RKO (cell line): ENCODE results near the gene DLX6.
"Not testable (repeated sequence)": the region's sequence is repeated elsewhere in the genome, so short reads cannot be mapped to it uniquely, and the experiment has no call there.

Source experiments
- DNase-seq: peaks from one replicate; pipeline ENCODE4 v3.0.0-alpha.2; 2016; ENCODE audit warnings: low spot score

The DLX6 gene

GRCh38 chr7:97024209-97025129, 19.1 kb downstream of the DLX6 start, which contains the start of gene DLX5:
Gene DLX5, minus strand, starts transcription at chr7:97024831. Its CDS starts 208 bp downstream, at chr7:97024623.
- DNase-seq: no peak

- DNase-seq: no peak
These were observed 19.8 kb downstream of the DLX6 start for GRCh38 chr7:97025130-97025499.

GRCh38 chr7:97025983-97026714, 20.8 kb downstream of the DLX6 start:
- no peak for DNase-seq

GRCh38 chr7:97026715-97027426, 21.5 kb downstream of the DLX6 start:
- DNase-seq: no peak

- DNase-seq: peak; percentile 82
These were observed 22.3 kb downstream of the DLX6 start for GRCh38 chr7:97027427-97028234.

DNA sequence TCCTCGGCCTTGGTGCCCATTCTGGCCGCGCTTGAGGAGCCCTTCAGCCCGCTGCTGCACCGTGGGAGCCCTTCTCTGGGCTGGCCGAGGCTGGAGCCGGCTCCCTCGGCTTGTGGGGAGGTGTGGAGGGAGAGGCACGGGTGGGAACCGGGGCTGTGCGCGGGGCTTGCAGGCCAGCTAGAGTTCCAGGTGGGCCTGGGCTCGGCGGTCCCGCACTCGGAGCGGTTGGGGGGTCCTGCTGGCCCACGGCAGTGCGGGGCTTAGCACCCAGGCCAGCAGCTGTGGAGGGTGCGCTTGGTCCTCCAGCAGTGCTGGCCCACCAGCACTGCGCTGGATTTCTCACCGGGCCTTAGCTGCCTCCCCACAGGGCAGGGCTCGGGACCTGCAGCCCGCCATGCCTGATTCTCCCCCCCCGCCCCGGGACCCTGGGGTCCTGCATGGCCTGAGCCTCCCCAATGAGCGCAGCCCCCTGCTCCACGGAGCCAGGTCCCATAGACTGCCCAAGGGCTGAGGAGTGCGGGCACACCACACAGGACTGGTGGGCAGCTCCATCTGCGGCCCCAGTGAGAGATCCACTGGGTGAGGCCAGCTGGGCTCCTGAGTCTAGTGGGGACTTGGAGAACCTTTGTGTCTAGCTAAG, 29.0 kb downstream of the DLX6 start:
- not testable (repeated sequence) for DNase-seq

GRCh38 chr7:97039374-97040065, 34.2 kb downstream of the DLX6 start:
- no peak for DNase-seq

DNA sequence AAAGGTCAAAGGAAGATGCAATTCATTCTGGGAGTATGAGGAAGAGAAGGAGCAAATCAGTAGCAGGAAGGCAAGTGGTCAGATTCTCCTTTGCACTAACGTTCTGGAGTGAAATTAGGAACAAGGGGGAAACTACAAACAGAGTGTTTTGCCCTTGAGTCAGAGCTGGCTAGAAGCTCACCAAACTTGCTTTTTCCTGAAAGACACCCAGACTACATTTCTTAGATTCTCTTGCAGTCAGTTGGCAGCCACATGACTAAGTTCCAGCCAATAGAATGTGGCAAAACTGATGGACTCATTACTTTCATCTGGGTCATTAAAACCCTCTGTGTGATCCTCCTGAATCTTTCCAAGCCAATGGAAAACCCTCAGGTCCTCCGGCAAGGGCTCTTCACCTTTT, 37.9 kb downstream of the DLX6 start:
- no peak for DNase-seq
